ENCODE results near the gene GADD45A. TPM values are rescaled to one million over a fixed set of nuclear protein-coding genes. Genes with fewer than 3 reads are reported as not detected.
"Not testable (repeated sequence)": the region's sequence is repeated elsewhere in the genome, so short reads cannot be mapped to it uniquely, and the experiment has no call there.

Gene GADD45A
- total and polyA plus RNA-seq, 7 donors: 16.9 to 60.8 (median 23.6) TPM

DNA sequence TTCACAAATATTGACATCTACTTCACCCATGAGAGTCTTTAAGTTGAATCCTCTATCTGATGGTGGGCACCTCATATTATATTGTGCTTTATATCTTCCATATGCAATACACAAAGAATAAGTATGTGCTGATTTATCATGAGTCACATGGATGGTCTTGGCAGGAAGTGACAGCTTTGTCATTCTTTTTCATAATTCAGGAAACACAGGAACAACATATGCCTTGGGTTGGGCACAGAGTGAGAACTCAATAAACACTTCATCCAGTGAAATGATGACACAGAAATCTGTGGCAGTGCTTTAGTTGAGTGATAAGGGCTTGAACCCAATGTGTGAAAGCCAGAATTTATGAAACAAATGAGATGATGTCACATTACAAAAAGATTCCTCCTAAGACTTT, 41.2 kb downstream of the GADD45A start:
- H3K27me3 ChIP-seq: no peaks in the 10 kb centered on the region
- intact Hi-C loops (cut with DNase I): no loop called here
- H3K36me3 ChIP-seq: no peaks in the 10 kb centered on the region
- TF ChIP-seq CTCF (IDR thresholded peaks at IDR 0.05) (no peak), POLR2AphosphoS5 (IDR thresholded peaks at IDR 0.05) (no peak), POLR2A (IDR thresholded peaks at IDR 0.05) (no peak), EP300 (IDR thresholded peaks at IDR 0.05) (no peak)
- no peak overlapping the region for H3K27ac ChIP-seq
- no peaks in the 10 kb centered on the region for H3K9me3 ChIP-seq
- H3K4me3 ChIP-seq: no peak overlapping the region
- DNase-seq: no peak
- H3K4me1 ChIP-seq: peaks cover 0 to 37% (median 25%) of the 10 kb centered on the region in 4 donors

DNA sequence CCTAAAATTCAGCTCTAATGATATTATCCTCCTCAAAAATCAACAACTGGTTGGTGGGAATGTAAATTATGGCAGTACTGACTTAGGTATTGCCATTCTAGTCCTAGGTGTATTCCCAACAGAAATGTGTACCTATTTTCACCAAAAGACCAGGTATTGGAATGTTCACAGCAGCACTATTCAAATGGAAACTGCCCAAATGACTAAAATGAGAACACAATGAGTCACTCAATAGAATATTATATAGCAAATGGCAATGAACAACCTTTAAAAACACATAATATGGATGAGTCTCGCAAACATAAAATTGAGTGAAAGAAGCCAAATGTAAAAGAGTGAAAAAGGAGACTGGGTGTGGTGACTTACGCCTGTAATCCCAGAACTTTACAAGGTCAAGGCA, 44.9 kb downstream of the GADD45A start:
- no peaks in the 10 kb centered on the region for H3K36me3 ChIP-seq
- no peaks in the 10 kb centered on the region for H3K27me3 ChIP-seq
- intact Hi-C loops (cut with DNase I): no loop called here
- peaks cover 0 to 7% (median 5%) of the 10 kb centered on the region in 4 donors for H3K4me1 ChIP-seq
- no peak overlapping the region for H3K27ac ChIP-seq
- H3K4me3 ChIP-seq: no peak overlapping the region
- no peak for TF ChIP-seq EP300 (IDR thresholded peaks at IDR 0.05)
- no peak for TF ChIP-seq CTCF (IDR thresholded peaks at IDR 0.05)
- no peak for TF ChIP-seq POLR2AphosphoS5 (IDR thresholded peaks at IDR 0.05)
- TF ChIP-seq POLR2A (IDR thresholded peaks at IDR 0.05): no peak
- no peaks in the 10 kb centered on the region for H3K9me3 ChIP-seq
- DNase-seq: no peak
- WGBS, 2 donors: 78% methylated on average over 2 of the region's 2 CpGs

DNA sequence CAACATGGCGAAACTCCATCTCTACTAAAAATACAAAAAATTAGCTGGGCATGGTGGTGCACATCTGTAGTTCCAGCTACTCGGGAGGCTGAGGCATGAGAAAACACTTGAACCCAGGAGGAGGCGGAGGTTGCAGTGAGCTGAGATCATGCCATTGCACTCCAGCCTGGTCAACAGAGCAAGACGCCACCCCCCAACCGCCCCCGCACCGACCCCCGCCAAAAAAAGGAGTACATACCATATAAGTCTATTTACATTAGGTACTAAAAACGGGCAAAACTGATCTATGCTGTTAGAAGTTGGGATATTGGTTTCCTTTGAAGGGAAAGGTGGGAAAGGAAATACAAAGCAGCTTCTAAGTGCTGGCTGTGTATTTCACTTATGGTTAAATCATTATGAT, 45.3 kb downstream of the GADD45A start:
- H3K36me3 ChIP-seq; H3K4me1 ChIP-seq; H3K27ac ChIP-seq; H3K4me3 ChIP-seq; DNase-seq; H3K9me3 ChIP-seq; H3K27me3 ChIP-seq; intact Hi-C loops (cut with DNase I): not testable (repeated sequence)
- WGBS, 2 donors: 89 to 92% methylated on average over 9 of the region's 9 CpGs

GRCh38 chr1:67731322-67731721, 46.3 kb downstream of the GADD45A start:
- WGBS, 2 donors: 88% methylated on average over 2 of the region's 2 CpGs
- Histone ChIP-seq H3K27ac (no peak overlapping the region), H3K4me3 (no peak overlapping the region), H3K36me3 (no peaks in the 10 kb centered on the region), H3K4me1 (peaks cover 0 to 14% (median 11%) of the 10 kb centered on the region in 4 donors), H3K27me3 (no peaks in the 10 kb centered on the region), H3K9me3 (no peaks in the 10 kb centered on the region)
- TF ChIP-seq POLR2A (IDR thresholded peaks at IDR 0.05) (no peak), POLR2AphosphoS5 (IDR thresholded peaks at IDR 0.05) (no peak), EP300 (IDR thresholded peaks at IDR 0.05) (no peak), CTCF (IDR thresholded peaks at IDR 0.05) (no peak)
- intact Hi-C loops (cut with DNase I): no loop called here
- DNase-seq: no peak

DNA sequence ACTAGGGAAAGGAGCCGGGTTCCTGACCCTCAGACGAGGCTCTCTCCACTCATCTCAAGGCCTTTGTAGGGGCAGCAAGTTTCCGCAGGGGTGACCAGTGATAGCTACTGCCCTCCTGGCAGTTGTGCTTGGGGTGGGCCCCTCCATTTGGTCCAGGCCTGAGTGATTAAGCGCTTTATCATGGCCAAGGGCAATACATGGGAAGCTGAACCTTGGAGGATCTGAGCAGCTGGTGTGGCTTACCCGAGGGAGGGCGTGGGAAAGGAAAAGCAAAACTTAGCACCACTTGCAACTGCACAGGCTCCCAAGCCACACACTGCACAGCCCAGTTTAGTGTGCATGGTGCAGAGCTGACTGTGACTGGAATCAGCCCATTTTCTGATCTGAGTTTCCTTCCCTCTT, 47.8 kb downstream of the GADD45A start:
- Histone ChIP-seq H3K4me1 (peaks cover 0 to 20% (median 17%) of the 10 kb centered on the region in 4 donors), H3K4me3 (no peak overlapping the region), H3K27me3 (no peaks in the 10 kb centered on the region), H3K9me3 (no peaks in the 10 kb centered on the region), H3K27ac (no peak overlapping the region), H3K36me3 (no peaks in the 10 kb centered on the region)
- no peak for TF ChIP-seq POLR2AphosphoS5 (IDR thresholded peaks at IDR 0.05)
- no peak for TF ChIP-seq EP300 (IDR thresholded peaks at IDR 0.05)
- TF ChIP-seq POLR2A (IDR thresholded peaks at IDR 0.05): no peak
- no peak for DNase-seq
- 65 to 67% methylated on average over 6 of the region's 6 CpGs for WGBS, 2 donors
- intact Hi-C loops (cut with DNase I): no loop called here

- H3K4me1 ChIP-seq: peaks cover 0 to 20% (median 17%) of the 10 kb centered on the region in 4 donors
- no peaks in the 10 kb centered on the region for H3K36me3 ChIP-seq
- no peak overlapping the region for H3K27ac ChIP-seq
- TF ChIP-seq EP300 (IDR thresholded peaks at IDR 0.05) (no peak), POLR2AphosphoS5 (IDR thresholded peaks at IDR 0.05) (no peak), CTCF (IDR thresholded peaks at IDR 0.05) (no peak), POLR2A (IDR thresholded peaks at IDR 0.05) (no peak)
- no peaks in the 10 kb centered on the region for H3K27me3 ChIP-seq
- no peak overlapping the region for H3K4me3 ChIP-seq
- 46 to 71% methylated on average over 4 of the region's 4 CpGs for WGBS, 2 donors
- intact Hi-C loops (cut with DNase I): no loop called here
- no peaks in the 10 kb centered on the region for H3K9me3 ChIP-seq
- no peak for DNase-seq
Measured at GRCh38 chr1:67733681-67734322, 48.8 kb downstream of the GADD45A start.

Data from sigmoid colon (tissue), 7 donors.